IMR-90 (cell line): ENCODE results near the gene NTN4.

Source experiments
- CTCF ChIP-seq: conservative IDR thresholded peaks from 2 replicates; pipeline ENCODE4 v1.5.1; 2012; ENCODE audit warnings: mild to moderate bottlenecking, low read depth, low read length, improper control_type of control experiment
- MXI1 ChIP-seq: IDR thresholded peaks from 2 replicates; pipeline ENCODE4 v1.6.1; 2012; ENCODE audit warnings: low read depth, mild to moderate bottlenecking, low read length, moderate library complexity, borderline replicate concordance
- SMC3 ChIP-seq: fragments of 150-350 bp; IDR thresholded peaks from 2 replicates; pipeline ENCODE4 v1.6.1; 2016; ENCODE audit warnings: low read depth, mild to moderate bottlenecking, antibody characterized with exemption, low read length, moderate library complexity

- TF ChIP-seq CTCF (no peak), MXI1 (no peak), SMC3 (no peak)
Measured at GRCh38 chr12:95803817-95804216, 13.3 kb upstream of the NTN4 start.
